HG02623 (cell line): ENCODE measurements around the gene CHD3.
"Not testable (repeated sequence)": the region's sequence is repeated elsewhere in the genome, so short reads cannot be mapped to it uniquely, and the experiment has no call there.

Experiments used
- ATAC-seq: cut with Tn5 transposase; IDR thresholded peaks from one replicate; pipeline ENCODE4 v1.9.1; 2021; ENCODE audit warnings: moderate library complexity; ENCODE audit not compliant: unreplicated experiment

The CHD3 gene

GRCh38 chr17:7930841-7931631 is 42.4 kb downstream of the CHD3 start:
- no peak for ATAC-seq

GRCh38 chr17:7931709-7932482 is 43.3 kb downstream of the CHD3 start, which contains the start of the genes CNTROB and TRAPPC1:
Gene CNTROB, plus strand, starts transcription at chr17:7932206. Its CDS starts 874 bp downstream, at chr17:7933080.
Gene TRAPPC1, minus strand, starts transcription at chr17:7931946. Its CDS starts 117 bp downstream, at chr17:7931829.
- peak; percentile 92 for ATAC-seq

GRCh38 chr17:7932483-7932891 is 43.9 kb downstream of the CHD3 start:
- ATAC-seq = no peak

- no peak for ATAC-seq
Observed at GRCh38 chr17:7932949-7933348, 44.4 kb downstream of the CHD3 start.

GRCh38 chr17:7935859-7936258 is 47.3 kb downstream of the CHD3 start:
- ATAC-seq = no peak

GRCh38 chr17:7940034-7940433 is 51.4 kb downstream of the CHD3 start:
- no peak for ATAC-seq

GRCh38 chr17:7940743-7941142 is 52.2 kb downstream of the CHD3 start:
- no peak for ATAC-seq

GRCh38 chr17:7943291-7943690 is 54.7 kb downstream of the CHD3 start:
- ATAC-seq = no peak

- ATAC-seq = no peak
Observed at GRCh38 chr17:7944326-7944725, 55.7 kb downstream of the CHD3 start.

- no peak for ATAC-seq
Observed at GRCh38 chr17:7945651-7946050, 57.1 kb downstream of the CHD3 start.

GRCh38 chr17:7946441-7946840 is 57.9 kb downstream of the CHD3 start:
- no peak for ATAC-seq

- no peak for ATAC-seq
Observed at GRCh38 chr17:7947651-7948050, 59.1 kb downstream of the CHD3 start.

GRCh38 chr17:7950578-7950977 is 62.0 kb downstream of the CHD3 start:
- ATAC-seq = no peak

GRCh38 chr17:7951143-7951792 is 62.7 kb downstream of the CHD3 start:
- ATAC-seq = peak; percentile 63

GRCh38 chr17:7953266-7953665 is 64.7 kb downstream of the CHD3 start:
- ATAC-seq = not testable (repeated sequence)

GRCh38 chr17:7955414-7956227 is 67.0 kb downstream of the CHD3 start:
- ATAC-seq = no peak

GRCh38 chr17:7956228-7956965 is 67.8 kb downstream of the CHD3 start:
- no peak for ATAC-seq

GRCh38 chr17:7959503-7960253 is 71.1 kb downstream of the CHD3 start:
- no peak for ATAC-seq

- ATAC-seq = no peak
Observed at GRCh38 chr17:7961421-7961820, 72.8 kb downstream of the CHD3 start.
